ENCODE measurements around the gene HOXD8. TPM values are rescaled to one million over a fixed set of nuclear protein-coding genes. Genes with fewer than 3 reads are reported as not detected.
A peak's percentile ranks its signal among the peaks of the same experiment; 100 is the strongest.

The HOXD8 gene
- total and polyA plus RNA-seq, 9 of the 15 experiments (the other 6 are each of a cell fraction or from before 2014, with no cell fraction given): 0.04 to 0.15 TPM; not detected in 7

MicroRNA genes within 50 kb of the gene (microRNA counts, 767-probe panel; counts per million panel counts)
- not detected for microRNA hsa-miR-10b-5p

Small RNA genes within 50 kb of the gene (microRNA-seq; reads per million reads assigned to microRNA genes)
- gene MIR10B (ENCODE audit: borderline microRNAs expressed): 4.6 reads per million, percentile 44 among the genes with 10 or more reads in this experiment

Small RNA genes within 50 kb of the gene (small RNA-seq; reads per million reads assigned to genes)
- 32.4 reads per million, percentile 97 among the genes with 10 or more reads in this experiment for gene MIR10B

Other genes starting within 250 kb of the HOXD8 start
Only the 7 nearest of the 11 such genes appear.
- gene HOXD13, start 37.0 kb upstream of the HOXD8 start, total RNA-seq (2014; rRNA removed): not detected in 2 replicates
- gene HOXD13, start 37.0 kb upstream of the HOXD8 start, total RNA-seq (2014; rRNA removed; fragmentation: Illumina TruSeq; extraction: Trizol): not detected in 2 replicates
- gene HOXD13, start 37.0 kb upstream of the HOXD8 start, total RNA-seq (2015; rRNA removed; fragmentation: Illumina TruSeq; extraction: Trizol): not detected in 2 replicates
- gene HOXD13, start 37.0 kb upstream of the HOXD8 start, total RNA-seq (2021): not detected in 2 replicates
- gene HOXD13, start 37.0 kb upstream of the HOXD8 start, polyA plus RNA-seq (2011; rRNA removed): 0.03 TPM in 1 of 2 replicates, not detected in the other
- 0.04 TPM in 1 of 2 replicates, not detected in the other for gene HOXD13, start 37.0 kb upstream of the HOXD8 start, polyA plus RNA-seq (2014; fragmentation: Illumina TruSeq; extraction: Trizol)
- not detected for gene HOXD13, start 37.0 kb upstream of the HOXD8 start, polyA plus RNA-seq (2014; fragmentation: Nextera tagmentation; extraction: Ambion mirVana)
- gene HOXD13, start 37.0 kb upstream of the HOXD8 start, polyA plus RNA-seq (2014; rRNA removed): not detected in 2 replicates
- gene HOXD12, start 29.9 kb upstream of the HOXD8 start, total RNA-seq (2014; rRNA removed): not detected in 2 replicates
- not detected in 2 replicates for gene HOXD12, start 29.9 kb upstream of the HOXD8 start, total RNA-seq (2014; rRNA removed; fragmentation: Illumina TruSeq; extraction: Trizol)
- not detected in 2 replicates for gene HOXD12, start 29.9 kb upstream of the HOXD8 start, total RNA-seq (2015; rRNA removed; fragmentation: Illumina TruSeq; extraction: Trizol)
- gene HOXD12, start 29.9 kb upstream of the HOXD8 start, total RNA-seq (2021): not detected in 2 replicates
- not detected in 2 replicates for gene HOXD12, start 29.9 kb upstream of the HOXD8 start, polyA plus RNA-seq (2011; rRNA removed)
- not detected in 2 replicates for gene HOXD12, start 29.9 kb upstream of the HOXD8 start, polyA plus RNA-seq (2014; fragmentation: Illumina TruSeq; extraction: Trizol)
- not detected for gene HOXD12, start 29.9 kb upstream of the HOXD8 start, polyA plus RNA-seq (2014; fragmentation: Nextera tagmentation; extraction: Ambion mirVana)
- not detected in 2 replicates for gene HOXD12, start 29.9 kb upstream of the HOXD8 start, polyA plus RNA-seq (2014; rRNA removed)
- not detected in 2 replicates for gene HOXD11, start 22.4 kb upstream of the HOXD8 start, total RNA-seq (2014; rRNA removed)
- not detected in 2 replicates for gene HOXD11, start 22.4 kb upstream of the HOXD8 start, total RNA-seq (2014; rRNA removed; fragmentation: Illumina TruSeq; extraction: Trizol)
- gene HOXD11, start 22.4 kb upstream of the HOXD8 start, total RNA-seq (2015; rRNA removed; fragmentation: Illumina TruSeq; extraction: Trizol): not detected in 2 replicates
- gene HOXD11, start 22.4 kb upstream of the HOXD8 start, total RNA-seq (2021): not detected in 2 replicates
- not detected in 2 replicates for gene HOXD11, start 22.4 kb upstream of the HOXD8 start, polyA plus RNA-seq (2011; rRNA removed)
- gene HOXD11, start 22.4 kb upstream of the HOXD8 start, polyA plus RNA-seq (2014; fragmentation: Illumina TruSeq; extraction: Trizol): not detected in 2 replicates
- not detected for gene HOXD11, start 22.4 kb upstream of the HOXD8 start, polyA plus RNA-seq (2014; fragmentation: Nextera tagmentation; extraction: Ambion mirVana)
- not detected in 2 replicates for gene HOXD11, start 22.4 kb upstream of the HOXD8 start, polyA plus RNA-seq (2014; rRNA removed)
- gene HOXD10, start 12.9 kb upstream of the HOXD8 start, total RNA-seq (2014; rRNA removed): not detected in 2 replicates
- not detected in 2 replicates for gene HOXD10, start 12.9 kb upstream of the HOXD8 start, total RNA-seq (2014; rRNA removed; fragmentation: Illumina TruSeq; extraction: Trizol)
- gene HOXD10, start 12.9 kb upstream of the HOXD8 start, total RNA-seq (2015; rRNA removed; fragmentation: Illumina TruSeq; extraction: Trizol): not detected in 2 replicates
- not detected in 2 replicates for gene HOXD10, start 12.9 kb upstream of the HOXD8 start, total RNA-seq (2021)
- gene HOXD10, start 12.9 kb upstream of the HOXD8 start, polyA plus RNA-seq (2011; rRNA removed): not detected in 2 replicates
- not detected in 2 replicates for gene HOXD10, start 12.9 kb upstream of the HOXD8 start, polyA plus RNA-seq (2014; fragmentation: Illumina TruSeq; extraction: Trizol)
- not detected for gene HOXD10, start 12.9 kb upstream of the HOXD8 start, polyA plus RNA-seq (2014; fragmentation: Nextera tagmentation; extraction: Ambion mirVana)
- gene HOXD10, start 12.9 kb upstream of the HOXD8 start, polyA plus RNA-seq (2014; rRNA removed): not detected in 2 replicates
- gene HOXD9, start 7.0 kb upstream of the HOXD8 start, total RNA-seq (2014; rRNA removed): not detected in 2 replicates
- not detected in 2 replicates for gene HOXD9, start 7.0 kb upstream of the HOXD8 start, total RNA-seq (2014; rRNA removed; fragmentation: Illumina TruSeq; extraction: Trizol)
- not detected in 2 replicates for gene HOXD9, start 7.0 kb upstream of the HOXD8 start, total RNA-seq (2015; rRNA removed; fragmentation: Illumina TruSeq; extraction: Trizol)
- not detected in 2 replicates for gene HOXD9, start 7.0 kb upstream of the HOXD8 start, total RNA-seq (2021)
- not detected in 2 replicates for gene HOXD9, start 7.0 kb upstream of the HOXD8 start, polyA plus RNA-seq (2011; rRNA removed)
- gene HOXD9, start 7.0 kb upstream of the HOXD8 start, polyA plus RNA-seq (2014; fragmentation: Illumina TruSeq; extraction: Trizol): not detected in 2 replicates
- gene HOXD9, start 7.0 kb upstream of the HOXD8 start, polyA plus RNA-seq (2014; fragmentation: Nextera tagmentation; extraction: Ambion mirVana): not detected
- gene HOXD9, start 7.0 kb upstream of the HOXD8 start, polyA plus RNA-seq (2014; rRNA removed): not detected in 2 replicates
- gene HOXD4, start 21.8 kb downstream of the HOXD8 start, total RNA-seq (2014; rRNA removed): not detected in 2 replicates
- not detected in 2 replicates for gene HOXD4, start 21.8 kb downstream of the HOXD8 start, total RNA-seq (2014; rRNA removed; fragmentation: Illumina TruSeq; extraction: Trizol)
- gene HOXD4, start 21.8 kb downstream of the HOXD8 start, total RNA-seq (2015; rRNA removed; fragmentation: Illumina TruSeq; extraction: Trizol): not detected in 2 replicates
- gene HOXD4, start 21.8 kb downstream of the HOXD8 start, total RNA-seq (2021): not detected in 2 replicates
- not detected in 2 replicates for gene HOXD4, start 21.8 kb downstream of the HOXD8 start, polyA plus RNA-seq (2011; rRNA removed)
- not detected in 2 replicates for gene HOXD4, start 21.8 kb downstream of the HOXD8 start, polyA plus RNA-seq (2014; fragmentation: Illumina TruSeq; extraction: Trizol)
- gene HOXD4, start 21.8 kb downstream of the HOXD8 start, polyA plus RNA-seq (2014; fragmentation: Nextera tagmentation; extraction: Ambion mirVana): not detected
- gene HOXD4, start 21.8 kb downstream of the HOXD8 start, polyA plus RNA-seq (2014; rRNA removed): not detected in 2 replicates
- not detected in 2 replicates for gene HOXD3, start 27.6 kb downstream of the HOXD8 start, total RNA-seq (2014; rRNA removed)
- not detected in 2 replicates for gene HOXD3, start 27.6 kb downstream of the HOXD8 start, total RNA-seq (2014; rRNA removed; fragmentation: Illumina TruSeq; extraction: Trizol)
- gene HOXD3, start 27.6 kb downstream of the HOXD8 start, total RNA-seq (2015; rRNA removed; fragmentation: Illumina TruSeq; extraction: Trizol): not detected in 2 replicates
- gene HOXD3, start 27.6 kb downstream of the HOXD8 start, total RNA-seq (2021): not detected in 2 replicates
- gene HOXD3, start 27.6 kb downstream of the HOXD8 start, polyA plus RNA-seq (2011; rRNA removed): not detected in 2 replicates
- gene HOXD3, start 27.6 kb downstream of the HOXD8 start, polyA plus RNA-seq (2014; fragmentation: Illumina TruSeq; extraction: Trizol): not detected in 2 replicates
- not detected for gene HOXD3, start 27.6 kb downstream of the HOXD8 start, polyA plus RNA-seq (2014; fragmentation: Nextera tagmentation; extraction: Ambion mirVana)
- gene HOXD3, start 27.6 kb downstream of the HOXD8 start, polyA plus RNA-seq (2014; rRNA removed): not detected in 2 replicates

Measured in K562 (cell line).